NCI-H146 (cell line): ENCODE results near the gene MARCHF6.
"Not testable (repeated sequence)": the region's sequence is repeated elsewhere in the genome, so short reads cannot be mapped to it uniquely, and the experiment has no call there.

Experiments
- DNase-seq: peaks from one replicate; lab custom pipeline; 2025; lab: John Stamatoyannopoulos, UW

Gene MARCHF6

GRCh38 chr5:10381803-10382202, 28.3 kb downstream of the MARCHF6 start:
- DNase-seq, result no peak

GRCh38 chr5:10384483-10384882, 31.0 kb downstream of the MARCHF6 start:
- no peak for DNase-seq

GRCh38 chr5:10387690-10388089, 34.2 kb downstream of the MARCHF6 start:
- DNase-seq, result no peak

DNA sequence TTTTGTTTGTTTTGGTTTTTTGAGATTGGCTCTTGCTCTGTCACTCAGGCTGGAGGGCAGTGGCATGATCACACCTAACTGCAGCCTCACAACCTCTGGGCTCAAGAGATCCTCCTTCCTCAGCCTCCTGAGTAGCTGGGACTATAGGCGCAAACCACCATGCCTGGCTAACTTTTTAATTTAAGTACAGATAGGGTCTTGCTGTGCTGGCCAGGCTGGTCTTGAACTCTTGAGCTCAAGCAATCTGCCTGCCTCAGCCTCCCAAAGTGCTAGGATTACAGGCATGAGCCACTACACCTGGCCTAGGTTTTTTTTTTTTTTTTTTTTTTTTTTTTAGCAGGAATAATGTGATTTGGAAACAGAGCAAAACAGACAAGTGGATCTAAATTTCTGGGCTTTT, 37.6 kb downstream of the MARCHF6 start:
- DNase-seq, result no peak

DNA sequence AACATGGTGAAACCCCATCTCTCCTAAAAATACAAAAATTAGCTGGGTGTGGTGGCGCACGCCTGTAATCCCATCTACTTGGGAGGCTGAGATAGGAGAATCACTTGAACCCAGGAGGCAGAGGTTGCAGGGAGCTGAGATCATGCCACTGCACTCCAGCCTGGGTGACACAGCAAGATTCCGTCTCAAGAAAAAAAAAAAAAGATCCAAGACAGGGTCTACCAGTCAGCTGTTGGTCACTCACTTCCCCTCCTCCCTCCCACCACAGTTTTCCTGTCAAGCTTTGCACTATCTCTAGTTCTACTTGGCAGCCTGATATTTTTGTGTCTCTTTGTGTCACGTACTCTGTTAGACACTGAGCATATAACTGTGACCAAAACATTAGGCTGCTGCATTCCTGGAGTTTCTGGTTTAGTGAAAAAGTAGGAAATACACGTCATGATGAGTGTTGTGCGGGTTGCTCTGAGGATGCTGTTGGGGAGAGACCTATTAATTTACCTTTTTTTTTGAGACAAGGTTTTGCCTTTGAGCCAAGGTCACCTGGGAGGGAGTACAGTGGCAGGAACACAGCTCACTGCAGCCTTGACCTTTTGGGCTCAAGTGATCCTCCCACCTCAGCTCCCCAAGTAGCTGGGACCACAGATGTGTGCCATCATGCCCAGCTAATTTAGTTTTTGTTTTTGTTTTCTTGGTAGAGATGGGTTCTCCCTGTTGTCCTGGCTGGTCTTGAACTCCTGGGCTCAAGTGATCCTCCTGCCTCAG, 39.3 kb downstream of the MARCHF6 start:
- not testable (repeated sequence) for DNase-seq

- no peak for DNase-seq
Measured at GRCh38 chr5:10393491-10393890, 40.0 kb downstream of the MARCHF6 start.

GRCh38 chr5:10396552-10396951, 43.1 kb downstream of the MARCHF6 start:
- no peak for DNase-seq

DNA sequence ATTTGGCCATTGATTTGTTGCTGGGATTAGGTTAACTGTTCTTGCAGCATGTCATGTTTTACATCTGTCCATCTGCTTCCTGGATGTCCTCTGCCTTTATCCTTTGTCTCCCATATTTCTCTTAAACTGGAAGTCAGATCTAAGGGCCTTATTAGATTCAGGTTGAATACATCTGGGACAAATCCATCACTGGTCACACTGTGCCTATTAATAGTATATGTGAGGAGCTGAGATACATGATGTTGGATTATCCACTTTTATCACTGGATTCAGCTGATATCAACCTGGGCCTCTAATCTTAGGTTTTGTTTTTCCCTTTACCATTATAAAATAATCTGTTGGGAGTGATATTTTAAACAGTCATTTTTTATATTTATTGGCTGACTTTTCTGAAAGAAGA, 46.3 kb downstream of the MARCHF6 start:
- no peak for DNase-seq

DNA sequence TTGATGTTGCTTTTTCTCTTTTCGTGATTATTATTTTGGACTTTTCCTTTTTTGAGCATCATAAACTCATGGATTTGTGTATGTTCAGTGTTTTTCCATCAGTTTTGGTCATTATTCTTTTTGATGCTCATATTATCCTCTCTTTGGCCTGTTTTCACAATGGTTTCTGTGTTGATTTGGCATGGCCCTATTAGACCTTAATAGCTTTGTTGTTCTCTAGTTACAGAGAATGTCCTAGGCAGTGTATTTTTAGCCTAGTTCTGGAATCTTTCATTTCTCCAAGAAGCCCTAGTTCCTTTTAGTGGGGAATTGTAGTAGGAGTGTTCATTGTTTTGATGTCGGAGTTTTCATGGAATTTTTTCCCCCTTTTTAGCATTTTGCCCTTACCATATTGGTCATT, 46.9 kb downstream of the MARCHF6 start:
- no peak for DNase-seq

DNA sequence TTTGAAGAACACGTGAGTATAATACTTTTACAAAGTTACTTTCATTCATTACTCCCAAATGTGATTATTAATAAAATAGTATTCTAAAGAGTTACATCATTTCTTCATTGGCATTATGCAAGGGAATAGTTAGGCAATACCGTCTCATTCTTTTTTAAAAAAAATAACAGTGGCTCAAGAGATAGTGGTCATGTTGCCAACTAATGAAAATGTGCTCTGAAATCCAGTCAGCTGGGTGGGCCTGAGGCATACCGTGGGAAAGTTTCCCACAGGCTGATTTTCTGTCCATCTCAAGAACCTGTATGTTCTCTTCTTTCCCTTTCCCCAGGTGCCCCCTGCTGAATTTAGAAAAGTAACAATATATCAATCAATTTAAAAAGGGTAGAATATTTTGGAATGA, 47.3 kb downstream of the MARCHF6 start:
- no peak for DNase-seq

DNA sequence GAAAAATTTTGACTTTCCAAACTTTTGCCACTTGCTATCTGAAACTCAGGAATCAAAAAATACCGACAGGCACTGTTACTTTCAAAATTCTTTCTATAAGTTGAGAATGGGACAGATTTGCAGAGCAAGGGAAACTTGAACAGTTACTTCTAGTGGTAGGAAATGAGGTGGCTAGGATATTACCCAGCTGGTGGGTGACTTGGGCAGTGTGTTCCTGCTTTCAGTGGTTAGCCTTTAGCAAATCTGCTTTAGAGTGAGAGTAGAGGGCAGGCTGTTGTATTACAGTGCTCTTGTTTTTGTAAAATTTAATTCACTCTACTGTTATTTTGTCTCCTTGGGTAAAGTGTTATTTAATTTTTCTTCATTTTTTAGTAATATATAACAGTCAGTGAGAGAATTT, 48.0 kb downstream of the MARCHF6 start:
- no peak for DNase-seq
